Neutrophil (primary cell): Measurements from ENCODE around the gene SAMD8.

Experiments used
- H3K27ac ChIP-seq: fragments of 200-600 bp; sonication (generic); 2 replicates; pipeline ENCODE4 v1.5.1; 2016; ENCODE audit warnings: mild to moderate bottlenecking, moderate library complexity
- H3K27me3 ChIP-seq: fragments of 200-600 bp; sonication (generic); 2 replicates; pipeline ENCODE4 v1.6.0; 2016; ENCODE audit warnings: mild to moderate bottlenecking
- H3K36me3 ChIP-seq: fragments of 200-600 bp; sonication (generic); 2 replicates; pipeline ENCODE4 v1.5.1; 2017
- H3K4me1 ChIP-seq, 2 experiments: fragments of 200-600 bp in 1 of 2; sonication (generic) in 1 of 2; 1 replicate in 1 of 2; 2 replicates in 1 of 2; pipeline versions ENCODE4 v1.5.1 to v1.6.1; 2013 to 2016; ENCODE audit warnings: low read depth in 1 of 2, low read length in 1 of 2, mild to moderate bottlenecking in 1 of 2, moderate library complexity in 1 of 2; ENCODE audit not compliant: control insufficient read depth in 1 of 2, insufficient read depth in 1 of 2
- H3K4me3 ChIP-seq, 2 experiments: fragments of 200-600 bp in 1 of 2; sonication (generic) in 1 of 2; 1 replicate in 1 of 2; 2 replicates in 1 of 2; pipeline ENCODE4 v1.5.1; 2013 to 2016; ENCODE audit warnings: low read depth in 1 of 2, low read length in 1 of 2, mild to moderate bottlenecking in 1 of 2, moderate library complexity in 1 of 2
- H3K9me3 ChIP-seq: fragments of 200-600 bp; sonication (generic); 2 replicates; pipeline ENCODE4 v1.5.1; 2016
- TF ChIP-seq, protein P1 (sequence below): fragments of 200-600 bp; sonication (generic); IDR thresholded peaks from 2 replicates; pipeline ENCODE4 v1.5.1; 2016; ENCODE audit warnings: antibody characterized with exemption

SAMD8 gene

DNA sequence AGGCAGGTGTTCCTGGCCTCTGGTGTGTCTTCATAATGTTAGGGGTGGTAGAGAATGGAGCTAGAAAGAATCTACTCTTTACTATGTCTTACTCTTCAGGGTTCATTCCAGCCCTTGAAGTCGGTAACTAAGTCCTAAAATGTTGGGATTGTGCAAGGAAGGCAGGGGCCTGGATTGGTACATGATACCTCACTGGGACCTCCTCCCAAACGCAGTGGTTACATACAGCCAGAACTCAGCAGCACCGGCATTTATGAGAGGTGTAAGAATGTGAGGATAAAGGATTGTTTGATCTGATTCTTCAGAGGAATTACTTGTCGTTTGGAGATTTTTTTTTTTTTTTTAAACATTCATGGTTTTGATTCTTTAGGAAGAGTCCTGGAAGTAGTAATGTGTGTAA, 117.4 kb downstream of the SAMD8 start:
- Histone ChIP-seq H3K27ac (no peak overlapping the region), H3K36me3 (peaks cover 59% of the 10 kb centered on the region), H3K4me3 (no peak overlapping the region), H3K4me1 (peaks cover 6 to 8% of the 10 kb centered on the region in 2 experiments), H3K9me3 (no peaks in the 10 kb centered on the region), H3K27me3 (no peaks in the 10 kb centered on the region)
- TF ChIP-seq, protein P1, sequence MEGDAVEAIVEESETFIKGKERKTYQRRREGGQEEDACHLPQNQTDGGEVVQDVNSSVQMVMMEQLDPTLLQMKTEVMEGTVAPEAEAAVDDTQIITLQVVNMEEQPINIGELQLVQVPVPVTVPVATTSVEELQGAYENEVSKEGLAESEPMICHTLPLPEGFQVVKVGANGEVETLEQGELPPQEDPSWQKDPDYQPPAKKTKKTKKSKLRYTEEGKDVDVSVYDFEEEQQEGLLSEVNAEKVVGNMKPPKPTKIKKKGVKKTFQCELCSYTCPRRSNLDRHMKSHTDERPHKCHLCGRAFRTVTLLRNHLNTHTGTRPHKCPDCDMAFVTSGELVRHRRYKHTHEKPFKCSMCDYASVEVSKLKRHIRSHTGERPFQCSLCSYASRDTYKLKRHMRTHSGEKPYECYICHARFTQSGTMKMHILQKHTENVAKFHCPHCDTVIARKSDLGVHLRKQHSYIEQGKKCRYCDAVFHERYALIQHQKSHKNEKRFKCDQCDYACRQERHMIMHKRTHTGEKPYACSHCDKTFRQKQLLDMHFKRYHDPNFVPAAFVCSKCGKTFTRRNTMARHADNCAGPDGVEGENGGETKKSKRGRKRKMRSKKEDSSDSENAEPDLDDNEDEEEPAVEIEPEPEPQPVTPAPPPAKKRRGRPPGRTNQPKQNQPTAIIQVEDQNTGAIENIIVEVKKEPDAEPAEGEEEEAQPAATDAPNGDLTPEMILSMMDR: no peak

DNA sequence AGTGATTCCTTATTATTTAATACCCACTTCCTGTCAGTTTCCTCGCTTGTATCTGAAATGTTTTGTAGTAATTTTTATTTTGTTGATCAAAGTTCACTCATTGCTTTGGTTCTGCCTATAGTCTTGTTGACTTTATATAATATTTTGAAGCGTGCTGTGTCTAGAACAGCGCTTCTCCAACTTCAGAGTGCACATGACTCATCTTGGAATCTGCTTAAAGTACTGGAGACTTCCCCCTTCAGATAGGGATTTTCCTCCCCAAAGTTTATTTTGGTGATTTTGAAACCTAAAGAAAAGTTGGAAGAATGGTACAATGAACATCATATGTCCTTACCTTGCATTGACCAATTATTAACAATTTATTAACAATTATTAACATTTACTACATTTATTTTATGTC, 118.5 kb downstream of the SAMD8 start:
- no peaks in the 10 kb centered on the region for H3K27me3 ChIP-seq
- H3K9me3 ChIP-seq: no peaks in the 10 kb centered on the region
- peak overlapping the region; percentile 77 for H3K27ac ChIP-seq
- TF ChIP-seq, protein P1: no peak
- peaks cover 15 to 16% of the 10 kb centered on the region in 2 experiments for H3K4me1 ChIP-seq
- peaks cover 49% of the 10 kb centered on the region for H3K36me3 ChIP-seq
- H3K4me3 ChIP-seq: no peak overlapping the region

DNA sequence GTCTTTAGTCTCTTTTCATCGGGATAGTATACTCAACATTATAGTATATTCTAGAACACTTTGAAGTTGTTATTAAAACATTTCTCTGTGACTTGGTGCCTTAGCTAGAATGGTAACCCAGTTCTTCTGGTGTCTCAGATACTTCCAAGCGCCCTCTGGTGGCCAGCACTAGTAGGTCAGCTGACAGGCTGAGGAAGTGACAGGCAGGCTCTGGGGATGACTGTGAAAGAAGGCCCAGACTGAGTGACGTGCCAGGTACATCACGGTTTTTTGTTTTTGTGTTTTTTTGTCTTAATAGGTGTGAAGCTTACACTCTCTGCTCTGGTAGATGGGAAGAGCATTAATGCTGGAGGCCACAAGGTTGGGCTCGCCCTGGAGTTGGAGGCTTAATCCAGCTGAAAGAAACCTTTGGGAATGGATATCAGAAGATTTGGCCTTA, 119.2 kb downstream of the SAMD8 start:
- Histone ChIP-seq H3K9me3 (no peaks in the 10 kb centered on the region), H3K27me3 (no peaks in the 10 kb centered on the region), H3K36me3 (peaks cover 42% of the 10 kb centered on the region), H3K4me3 (no peak overlapping the region), H3K4me1 (peaks cover 20 to 22% of the 10 kb centered on the region in 2 experiments), H3K27ac (peak overlapping the region; percentile 77)
- TF ChIP-seq, protein P1: peak; percentile 98
